Measurements from ENCODE around the gene MARCHF3. TPM values are rescaled to one million over a fixed set of nuclear protein-coding genes. Genes with fewer than 3 reads are reported as not detected.
"Not testable (repeated sequence)": the region's sequence is repeated elsewhere in the genome, so short reads cannot be mapped to it uniquely, and the experiment has no call there.

Gene MARCHF3
- total RNA-seq, 1 donor from 2014 or later, result 4.2 TPM

GRCh38 chr5:126858441-126858840 is 171.9 kb downstream of the MARCHF3 start:
- DNase-seq, result no peak
- Mint-ChIP-seq H3K27ac (no peak overlapping the region), H3K27me3 (no peaks in the 10 kb centered on the region), H3K36me3 (ENCODE audit: low read depth) (peaks cover 16% of the 10 kb centered on the region), H3K9me3 (no peaks in the 10 kb centered on the region), H3K4me1 (peaks cover 18% of the 10 kb centered on the region), H3K4me3 (no peak overlapping the region)
- intact Hi-C loops (cut with micrococcal nuclease), result loop anchor here (10.0 kb wide), 2 partner anchors 216 to 456 kb away; partner anchors contain the start of gene C5orf63

- H3K9me3 Mint-ChIP-seq, result no peaks in the 10 kb centered on the region
- intact Hi-C loops (cut with micrococcal nuclease), result loop anchor here (10.0 kb wide), 2 partner anchors 217 to 457 kb away; partner anchors contain the start of gene C5orf63
- H3K4me1 Mint-ChIP-seq, result peaks cover 23% of the 10 kb centered on the region
- peaks cover 15% of the 10 kb centered on the region for H3K36me3 Mint-ChIP-seq (ENCODE audit: low read depth)
- no peak overlapping the region for H3K27ac Mint-ChIP-seq
- no peak overlapping the region for H3K4me3 Mint-ChIP-seq
- DNase-seq, result no peak
- no peaks in the 10 kb centered on the region for H3K27me3 Mint-ChIP-seq
These were observed 172.6 kb downstream of the MARCHF3 start for GRCh38 chr5:126857472-126858410.

- Mint-ChIP-seq H3K4me1 (peaks cover 39% of the 10 kb centered on the region), H3K36me3 (ENCODE audit: low read depth) (peaks cover 14% of the 10 kb centered on the region), H3K4me3 (no peak overlapping the region), H3K27me3 (no peaks in the 10 kb centered on the region), H3K9me3 (no peaks in the 10 kb centered on the region), H3K27ac (peak overlapping the region; percentile 27)
- intact Hi-C loops (cut with micrococcal nuclease), result loop anchor here (10.0 kb wide), 2 partner anchors 220 to 460 kb away; partner anchors contain the start of gene C5orf63
- DNase-seq, result peak; percentile 65
These were observed 175.1 kb downstream of the MARCHF3 start for GRCh38 chr5:126855266-126855665.

- H3K27ac Mint-ChIP-seq, result no peak overlapping the region
- intact Hi-C loops (cut with micrococcal nuclease), result loop anchor here (5.0 to 10.0 kb wide), 5 partner anchors 42 to 460 kb away; partner anchors contain the start of genes C5orf63 and MARCHF3
- peaks cover 39% of the 10 kb centered on the region for H3K4me1 Mint-ChIP-seq
- no peaks in the 10 kb centered on the region for H3K27me3 Mint-ChIP-seq
- peaks cover 14% of the 10 kb centered on the region for H3K36me3 Mint-ChIP-seq (ENCODE audit: low read depth)
- H3K4me3 Mint-ChIP-seq, result no peak overlapping the region
- DNase-seq, result no peak
- no peaks in the 10 kb centered on the region for H3K9me3 Mint-ChIP-seq
These were observed 175.7 kb downstream of the MARCHF3 start for GRCh38 chr5:126854526-126855110.

- not testable (repeated sequence) for H3K9me3 Mint-ChIP-seq, H3K27me3 Mint-ChIP-seq
- peaks cover 41% of the 10 kb centered on the region for H3K4me1 Mint-ChIP-seq
- H3K27ac Mint-ChIP-seq, result peak overlapping the region; percentile 86
- peak overlapping the region; percentile 76 for H3K4me3 Mint-ChIP-seq
- peak; percentile 81 for DNase-seq
- intact Hi-C loops (cut with micrococcal nuclease), result loop anchor here (5.0 to 10.0 kb wide), 5 partner anchors 41 to 461 kb away; partner anchors contain the start of genes C5orf63 and MARCHF3
- H3K36me3 Mint-ChIP-seq (ENCODE audit: low read depth), result peaks cover 14% of the 10 kb centered on the region
These were observed 176.6 kb downstream of the MARCHF3 start for GRCh38 chr5:126853541-126854307.

- Mint-ChIP-seq H3K36me3 (ENCODE audit: low read depth) (peaks cover 14% of the 10 kb centered on the region), H3K4me1 (peaks cover 41% of the 10 kb centered on the region), H3K4me3 (peak overlapping the region; percentile 76), H3K27me3 (no peaks in the 10 kb centered on the region), H3K9me3 (no peaks in the 10 kb centered on the region), H3K27ac (peak overlapping the region; percentile 86)
- peak; percentile 61 for DNase-seq
- intact Hi-C loops (cut with micrococcal nuclease), result loop anchor here (5.0 to 10.0 kb wide), 5 partner anchors 41 to 462 kb away; partner anchors contain the start of genes C5orf63 and MARCHF3
These were observed 177.5 kb downstream of the MARCHF3 start for GRCh38 chr5:126852841-126853271.

- peak; percentile 80 for DNase-seq
- peaks cover 45% of the 10 kb centered on the region for H3K4me1 Mint-ChIP-seq
- H3K9me3 Mint-ChIP-seq, result no peaks in the 10 kb centered on the region
- H3K4me3 Mint-ChIP-seq, result peak overlapping the region; percentile 76
- peaks cover 13% of the 10 kb centered on the region for H3K36me3 Mint-ChIP-seq (ENCODE audit: low read depth)
- H3K27me3 Mint-ChIP-seq, result no peaks in the 10 kb centered on the region
- H3K27ac Mint-ChIP-seq, result peak overlapping the region; percentile 86
- intact Hi-C loops (cut with micrococcal nuclease), result loop anchor here (5.0 to 10.0 kb wide), 5 partner anchors 40 to 463 kb away; partner anchors contain the start of genes C5orf63 and MARCHF3
These were observed 178.2 kb downstream of the MARCHF3 start for GRCh38 chr5:126852091-126852571.

GRCh38 chr5:126851501-126852011 is 178.8 kb downstream of the MARCHF3 start:
- H3K4me3 Mint-ChIP-seq, result peak overlapping the region; percentile 76

GRCh38 chr5:126849101-126849678 is 181.2 kb downstream of the MARCHF3 start:
- Mint-ChIP-seq H3K36me3 (ENCODE audit: low read depth) (peaks cover 5% of the 10 kb centered on the region), H3K9me3 (no peaks in the 10 kb centered on the region), H3K27me3 (no peaks in the 10 kb centered on the region), H3K4me3 (no peak overlapping the region), H3K27ac (no peak overlapping the region), H3K4me1 (peaks cover 56% of the 10 kb centered on the region)
- no peak for DNase-seq
- intact Hi-C loops (cut with micrococcal nuclease), result no loop called here

More at GRCh38 chr5:126851501-126852011, 178.8 kb downstream of the MARCHF3 start:
- Mint-ChIP-seq H3K27ac (peak overlapping the region; percentile 86), H3K9me3 (no peaks in the 10 kb centered on the region), H3K36me3 (ENCODE audit: low read depth) (peaks cover 11% of the 10 kb centered on the region), H3K4me1 (peaks cover 49% of the 10 kb centered on the region), H3K27me3 (no peaks in the 10 kb centered on the region)
- intact Hi-C loops (cut with micrococcal nuclease), result loop anchor here (5.0 to 10.0 kb wide), 5 partner anchors 39 to 463 kb away; partner anchors contain the start of genes C5orf63 and MARCHF3
- peak; percentile 80 for DNase-seq

- Mint-ChIP-seq H3K4me3 (no peak overlapping the region), H3K36me3 (ENCODE audit: low read depth) (peaks cover 2% of the 10 kb centered on the region), H3K9me3 (no peaks in the 10 kb centered on the region), H3K4me1 (peaks cover 50% of the 10 kb centered on the region), H3K27me3 (no peaks in the 10 kb centered on the region), H3K27ac (peak overlapping the region; percentile 29)
- intact Hi-C loops (cut with micrococcal nuclease), result no loop called here
- DNase-seq, result no peak
These were observed 182.1 kb downstream of the MARCHF3 start for GRCh38 chr5:126848253-126848652.

- Mint-ChIP-seq H3K36me3 (ENCODE audit: low read depth) (peaks cover 2% of the 10 kb centered on the region), H3K4me3 (no peak overlapping the region), H3K27me3 (no peaks in the 10 kb centered on the region), H3K9me3 (no peaks in the 10 kb centered on the region), H3K27ac (peak overlapping the region; percentile 49), H3K4me1 (peaks cover 47% of the 10 kb centered on the region)
- intact Hi-C loops (cut with micrococcal nuclease), result no loop called here
- DNase-seq, result no peak
These were observed 182.5 kb downstream of the MARCHF3 start for GRCh38 chr5:126847826-126848251.

GRCh38 chr5:126847456-126847820 is 182.9 kb downstream of the MARCHF3 start:
- Mint-ChIP-seq H3K27me3 (no peaks in the 10 kb centered on the region), H3K27ac (no peak overlapping the region), H3K9me3 (no peaks in the 10 kb centered on the region), H3K36me3 (ENCODE audit: low read depth) (peaks cover 2% of the 10 kb centered on the region), H3K4me1 (peaks cover 44% of the 10 kb centered on the region), H3K4me3 (no peak overlapping the region)
- DNase-seq, result no peak
- intact Hi-C loops (cut with micrococcal nuclease), result no loop called here

All from activated CD4-positive, alpha-beta T cell treated with anti-CD3 and anti-CD28 coated beads, Interleukin-2, amount 10 ng/mL, durations not matched to agents 24 days and 14 days (primary cell).